SHP77 (cell line): ENCODE measurements around the gene PHETA2.
A peak's percentile ranks its signal among the peaks of the same experiment; 100 is the strongest.
"Not testable (repeated sequence)": the region's sequence is repeated elsewhere in the genome, so short reads cannot be mapped to it uniquely, and the experiment has no call there.

Source experiments
- DNase-seq, 2 experiments: peaks; one replicate each; lab custom pipeline; 2025; lab: John Stamatoyannopoulos, UW

The PHETA2 gene

GRCh38 chr22:42104332-42104860 is 30.3 kb downstream of the PHETA2 start:
- DNase-seq: not testable (repeated sequence)

GRCh38 chr22:42108848-42109247 is 34.8 kb downstream of the PHETA2 start:
- DNase-seq: no peak

- no peak for DNase-seq
Measured at GRCh38 chr22:42111798-42112197, 37.8 kb downstream of the PHETA2 start.

- DNase-seq: peak in 1 of 2 experiments; percentile 12
Measured at GRCh38 chr22:42112793-42113192, 38.7 kb downstream of the PHETA2 start.

- DNase-seq: peak; percentile 14 to 17
Measured at GRCh38 chr22:42114721-42115120, 40.7 kb downstream of the PHETA2 start.

GRCh38 chr22:42115420-42115830 is 41.4 kb downstream of the PHETA2 start:
- DNase-seq: not testable (repeated sequence)

- DNase-seq: peak; percentile 32 to 36
Measured at GRCh38 chr22:42116848-42117424, 42.9 kb downstream of the PHETA2 start.

- not testable (repeated sequence) for DNase-seq
Measured at GRCh38 chr22:42120231-42121021, 46.4 kb downstream of the PHETA2 start.

GRCh38 chr22:42123529-42123928 is 49.5 kb downstream of the PHETA2 start:
- DNase-seq: not testable (repeated sequence)

- no peak for DNase-seq
Measured at GRCh38 chr22:42127606-42128005, 53.6 kb downstream of the PHETA2 start.

GRCh38 chr22:42128007-42128406 is 54.0 kb downstream of the PHETA2 start:
- DNase-seq: not testable (repeated sequence)
